ENCODE results near the gene METRN. TPM values are rescaled to one million over a fixed set of nuclear protein-coding genes. Genes with fewer than 3 reads are reported as not detected.
A peak's percentile ranks its signal among the peaks of the same experiment; 100 is the strongest.

The METRN gene
- total and polyA plus RNA-seq, 5 donors from 2014 or later: 4.6 to 24.1 (median 16.6) TPM

DNA sequence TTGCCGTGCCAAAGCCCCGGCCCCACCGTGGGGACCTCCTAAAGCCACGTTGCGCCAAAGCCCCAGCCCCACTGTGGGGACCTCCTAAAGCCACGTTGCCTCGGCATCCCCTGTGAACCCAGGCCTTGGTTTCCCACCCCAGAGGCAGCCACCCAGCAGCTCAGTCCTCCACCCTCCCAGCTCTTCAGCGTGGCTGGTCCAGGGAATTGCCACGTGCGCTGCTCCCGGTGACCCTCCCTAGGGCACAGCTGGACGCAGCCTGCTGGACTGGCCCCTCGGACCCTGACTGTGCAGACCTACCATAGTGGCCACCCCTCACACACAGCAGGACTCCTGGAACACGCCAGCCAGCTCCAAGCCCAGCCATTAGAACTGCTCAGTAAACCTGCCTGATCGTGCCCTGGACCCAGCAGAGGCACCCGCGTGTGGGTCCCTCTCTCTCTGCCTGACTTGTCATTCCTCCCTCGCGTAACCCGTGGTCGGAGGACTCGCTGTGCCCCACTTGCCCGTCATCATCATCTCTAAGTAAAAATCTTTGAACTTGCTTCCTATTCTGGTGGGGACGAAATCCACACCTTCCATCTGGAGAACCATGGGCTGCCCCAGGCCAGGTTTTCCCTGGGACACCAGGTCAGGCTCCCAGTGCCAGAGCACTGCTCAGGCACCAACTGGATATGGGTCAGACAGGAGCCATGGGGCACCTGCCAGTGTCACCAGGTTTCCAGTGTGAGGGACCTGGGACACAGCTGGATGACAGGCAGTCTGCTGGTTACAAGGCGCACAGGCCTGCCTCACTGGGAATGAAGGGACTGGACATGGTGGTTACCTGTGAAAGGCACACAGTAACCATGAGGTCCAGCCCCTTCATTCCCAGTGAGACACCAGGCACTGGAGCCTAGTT lies 20.3 kb downstream of the METRN start:
- Mint-ChIP-seq H3K27ac (no peak overlapping the region), H3K27me3 (no peaks in the 10 kb centered on the region), H3K4me1 (peaks cover 0 to 18% (median 1%) of the 10 kb centered on the region in 4 donors), H3K36me3 (peaks cover 8% of the 10 kb centered on the region), H3K9me3 (no peaks in the 10 kb centered on the region), H3K4me3 (peak overlapping the region in 1 of 4 donors; percentile 75)
- no peak for ATAC-seq (ENCODE audit: low read depth in 2 of 2)
- Histone ChIP-seq H3K4me1 (ENCODE audit: control insufficient read depth, insufficient read depth, low read length, poor library complexity, severe bottlenecking) (peaks cover 7% of the 10 kb centered on the region), H3K27me3 (ENCODE audit: control insufficient read depth, insufficient read depth, low read length) (no peaks in the 10 kb centered on the region), H3K27ac (ENCODE audit: insufficient read depth, low read length, poor library complexity, severe bottlenecking) (no peak overlapping the region), H3K36me3 (ENCODE audit: control insufficient read depth, insufficient read depth, low read length) (peaks cover 20% of the 10 kb centered on the region), H3K4me3 (ENCODE audit: low read depth, low read length) (no peak overlapping the region), H3K9me3 (ENCODE audit: control insufficient read depth in 2 of 2, low read length in 2 of 2) (no peaks in the 10 kb centered on the region)
- no peak for DNase-seq

DNA sequence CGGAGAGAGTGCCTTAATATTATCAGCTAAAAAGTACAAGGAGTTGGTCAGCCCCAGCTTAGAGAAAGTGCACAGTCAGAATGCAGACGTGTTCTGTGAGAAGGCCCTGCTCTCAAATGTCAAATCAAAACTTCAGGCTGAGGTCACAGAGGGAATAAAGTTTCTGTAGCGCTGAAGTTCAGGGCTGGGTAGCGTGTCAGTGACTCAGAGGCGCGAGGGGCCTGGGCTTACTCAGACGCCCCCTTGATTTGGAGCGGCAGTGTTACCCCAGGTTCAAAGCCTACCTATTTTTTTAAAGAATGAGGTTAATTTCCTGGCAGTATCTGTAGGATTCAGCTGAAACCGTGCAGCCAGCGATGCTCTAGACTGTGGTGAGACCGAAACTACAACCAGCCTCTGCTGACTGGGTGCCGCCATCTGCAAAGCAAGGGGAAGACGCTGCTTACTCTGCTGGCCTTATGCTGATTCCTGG lies 21.1 kb downstream of the METRN start:
- H3K27me3 ChIP-seq (ENCODE audit: control insufficient read depth, insufficient read depth, low read length): no peaks in the 10 kb centered on the region
- ATAC-seq (ENCODE audit: low read depth in 2 of 2): no peak
- Mint-ChIP-seq H3K27me3 (no peaks in the 10 kb centered on the region), H3K4me1 (peaks cover 0 to 18% (median 1%) of the 10 kb centered on the region in 4 donors), H3K27ac (no peak overlapping the region), H3K36me3 (peaks cover 8% of the 10 kb centered on the region), H3K9me3 (no peaks in the 10 kb centered on the region), H3K4me3 (peak overlapping the region in 2 of 4 donors; percentile 26 to 75)
- no peak overlapping the region for H3K27ac ChIP-seq (ENCODE audit: insufficient read depth, low read length, poor library complexity, severe bottlenecking)
- H3K4me1 ChIP-seq (ENCODE audit: control insufficient read depth, insufficient read depth, low read length, poor library complexity, severe bottlenecking): peaks cover 12% of the 10 kb centered on the region
- H3K36me3 ChIP-seq (ENCODE audit: control insufficient read depth, insufficient read depth, low read length): peaks cover 20% of the 10 kb centered on the region
- peak in 1 of 3 donors; percentile 60 for DNase-seq
- H3K4me3 ChIP-seq (ENCODE audit: low read depth, low read length): no peak overlapping the region
- H3K9me3 ChIP-seq (ENCODE audit: control insufficient read depth in 2 of 2, low read length in 2 of 2): no peaks in the 10 kb centered on the region

DNA sequence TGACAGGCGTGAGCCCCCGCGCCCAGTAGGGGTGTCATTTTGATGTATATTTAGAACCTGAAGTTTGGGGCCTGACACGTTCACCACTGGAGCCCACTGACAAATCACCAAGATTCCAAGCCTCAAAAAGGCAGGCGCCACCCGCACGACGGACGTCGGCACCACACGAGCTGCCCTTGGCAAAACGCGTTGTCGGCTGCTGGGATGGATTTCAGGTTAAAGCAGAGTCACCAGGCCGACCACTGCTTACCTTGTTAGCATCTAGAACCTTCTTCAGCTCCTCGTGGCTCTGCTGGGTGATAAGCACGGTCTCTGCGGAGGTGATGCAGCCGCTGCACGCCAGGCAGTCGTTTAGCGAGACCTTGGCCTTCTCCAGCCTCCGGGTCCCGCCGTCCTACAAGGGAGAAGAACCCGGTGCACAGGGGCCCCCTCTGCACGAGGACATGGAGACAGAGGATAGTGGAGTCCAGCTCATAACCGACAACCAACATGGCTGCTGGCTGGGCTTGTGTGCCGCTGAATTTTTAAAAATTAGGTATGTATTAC lies 22.1 kb downstream of the METRN start:
- peaks cover 8% of the 10 kb centered on the region for H3K36me3 Mint-ChIP-seq
- no peaks in the 10 kb centered on the region for H3K9me3 ChIP-seq (ENCODE audit: control insufficient read depth in 2 of 2, low read length in 2 of 2)
- no peak overlapping the region for H3K4me3 ChIP-seq (ENCODE audit: low read depth, low read length)
- H3K27ac ChIP-seq (ENCODE audit: insufficient read depth, low read length, poor library complexity, severe bottlenecking): no peak overlapping the region
- no peak for DNase-seq
- H3K9me3 Mint-ChIP-seq: no peaks in the 10 kb centered on the region
- no peak for ATAC-seq (ENCODE audit: low read depth in 2 of 2)
- peaks cover 0 to 21% (median 1%) of the 10 kb centered on the region in 4 donors for H3K4me1 Mint-ChIP-seq
- H3K27ac Mint-ChIP-seq: no peak overlapping the region
- H3K36me3 ChIP-seq (ENCODE audit: control insufficient read depth, insufficient read depth, low read length): peaks cover 20% of the 10 kb centered on the region
- H3K4me1 ChIP-seq (ENCODE audit: control insufficient read depth, insufficient read depth, low read length, poor library complexity, severe bottlenecking): peaks cover 16% of the 10 kb centered on the region
- peak overlapping the region in 2 of 4 donors; percentile 32 to 54 for H3K4me3 Mint-ChIP-seq
- H3K27me3 Mint-ChIP-seq: no peaks in the 10 kb centered on the region
- H3K27me3 ChIP-seq (ENCODE audit: control insufficient read depth, insufficient read depth, low read length): no peaks in the 10 kb centered on the region

DNA sequence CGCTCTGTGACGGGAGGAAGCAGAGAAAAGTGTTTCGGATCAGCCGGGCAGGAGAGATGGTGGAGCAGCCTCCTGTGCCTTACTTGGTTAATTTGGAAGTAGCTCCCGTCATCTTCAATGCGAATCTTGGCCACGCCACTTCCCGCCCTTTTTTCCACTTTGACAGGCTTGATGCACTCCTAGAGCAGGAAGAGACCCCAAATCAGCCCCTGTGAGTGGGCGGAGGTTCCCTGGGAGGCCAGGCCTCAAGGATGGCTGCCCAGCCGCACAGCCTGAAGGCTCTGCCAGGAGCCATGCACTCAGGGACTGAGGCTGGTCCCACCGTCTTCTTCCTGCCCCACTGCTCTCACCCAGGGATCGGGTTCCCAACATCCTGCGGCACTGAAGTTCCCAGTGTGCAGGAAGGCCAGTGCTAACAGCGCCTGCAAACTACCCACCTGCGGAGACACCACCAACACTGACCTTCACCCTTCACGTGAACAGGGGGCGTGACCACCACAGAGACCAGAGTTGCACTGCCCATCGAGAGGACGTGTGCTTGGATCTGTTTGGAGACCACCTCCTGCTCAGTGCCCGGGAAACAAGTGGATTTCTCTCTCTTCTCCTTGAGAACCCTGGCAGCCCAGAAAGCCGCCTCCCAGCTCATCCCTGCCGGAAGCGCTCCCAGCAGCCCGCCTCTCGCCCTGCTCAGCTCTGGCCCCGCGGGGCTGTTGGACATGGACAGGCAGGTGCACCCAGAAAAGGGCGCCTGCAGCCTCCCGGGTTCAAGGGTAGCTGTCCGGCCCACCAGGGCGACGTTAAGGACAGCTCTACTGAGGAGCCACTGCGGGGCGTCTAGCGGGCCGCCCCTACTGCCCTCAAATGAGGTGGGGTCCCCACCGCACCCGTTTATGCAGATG lies 24.9 kb downstream of the METRN start:
- Histone ChIP-seq H3K27ac (ENCODE audit: insufficient read depth, low read length, poor library complexity, severe bottlenecking) (no peak overlapping the region), H3K4me1 (ENCODE audit: control insufficient read depth, insufficient read depth, low read length, poor library complexity, severe bottlenecking) (peaks cover 16% of the 10 kb centered on the region), H3K27me3 (ENCODE audit: control insufficient read depth, insufficient read depth, low read length) (no peaks in the 10 kb centered on the region), H3K9me3 (ENCODE audit: control insufficient read depth in 2 of 2, low read length in 2 of 2) (no peaks in the 10 kb centered on the region), H3K4me3 (ENCODE audit: low read depth, low read length) (no peak overlapping the region), H3K36me3 (ENCODE audit: control insufficient read depth, insufficient read depth, low read length) (peaks cover 11% of the 10 kb centered on the region)
- DNase-seq (no peak), ATAC-seq (ENCODE audit: low read depth in 2 of 2) (no peak)
- Mint-ChIP-seq H3K36me3 (peaks cover 8% of the 10 kb centered on the region), H3K4me1 (peaks cover 0 to 21% (median 1%) of the 10 kb centered on the region in 4 donors), H3K27me3 (no peaks in the 10 kb centered on the region), H3K9me3 (peaks cover 0 to 2% (median 0%) of the 10 kb centered on the region in 7 donors), H3K27ac (no peak overlapping the region), H3K4me3 (peak overlapping the region; percentile 77 to 84 (median 80))

DNA sequence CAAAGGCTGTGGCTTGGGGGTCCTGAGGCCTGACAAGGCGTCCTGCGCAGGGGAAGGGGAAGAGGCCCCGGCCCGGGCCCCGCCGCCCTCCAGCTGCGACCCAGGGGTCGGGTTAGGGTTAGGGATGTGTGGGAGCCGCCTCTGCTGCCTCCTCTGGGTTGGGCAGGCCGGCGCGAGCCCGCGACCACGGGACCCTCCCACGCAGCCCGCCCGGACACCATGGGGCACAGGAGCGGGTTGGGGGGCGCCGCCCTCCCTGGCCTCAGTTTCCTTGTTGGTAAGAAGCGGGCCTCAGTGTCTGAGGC lies 25.5 kb downstream of the METRN start:
- H3K4me1 Mint-ChIP-seq: peaks cover 0 to 21% (median 0%) of the 10 kb centered on the region in 4 donors
- Histone ChIP-seq H3K4me3 (ENCODE audit: low read depth, low read length) (peak overlapping the region; percentile 18), H3K27ac (ENCODE audit: insufficient read depth, low read length, poor library complexity, severe bottlenecking) (peak overlapping the region; percentile 77), H3K4me1 (ENCODE audit: control insufficient read depth, insufficient read depth, low read length, poor library complexity, severe bottlenecking) (peaks cover 16% of the 10 kb centered on the region), H3K27me3 (ENCODE audit: control insufficient read depth, insufficient read depth, low read length) (no peaks in the 10 kb centered on the region), H3K36me3 (ENCODE audit: control insufficient read depth, insufficient read depth, low read length) (peaks cover 11% of the 10 kb centered on the region), H3K9me3 (ENCODE audit: control insufficient read depth in 2 of 2, low read length in 2 of 2) (no peaks in the 10 kb centered on the region)
- ATAC-seq (ENCODE audit: low read depth in 2 of 2) (no peak), DNase-seq (no peak)
- H3K27me3 Mint-ChIP-seq: no peaks in the 10 kb centered on the region
- H3K36me3 Mint-ChIP-seq: peaks cover 6% of the 10 kb centered on the region
- H3K27ac Mint-ChIP-seq: peak overlapping the region in 2 of 3 donors; percentile 43 to 67
- peak overlapping the region; percentile 79 to 92 (median 84) for H3K4me3 Mint-ChIP-seq
- peaks cover 0 to 2% (median 0%) of the 10 kb centered on the region in 7 donors for H3K9me3 Mint-ChIP-seq

DNA sequence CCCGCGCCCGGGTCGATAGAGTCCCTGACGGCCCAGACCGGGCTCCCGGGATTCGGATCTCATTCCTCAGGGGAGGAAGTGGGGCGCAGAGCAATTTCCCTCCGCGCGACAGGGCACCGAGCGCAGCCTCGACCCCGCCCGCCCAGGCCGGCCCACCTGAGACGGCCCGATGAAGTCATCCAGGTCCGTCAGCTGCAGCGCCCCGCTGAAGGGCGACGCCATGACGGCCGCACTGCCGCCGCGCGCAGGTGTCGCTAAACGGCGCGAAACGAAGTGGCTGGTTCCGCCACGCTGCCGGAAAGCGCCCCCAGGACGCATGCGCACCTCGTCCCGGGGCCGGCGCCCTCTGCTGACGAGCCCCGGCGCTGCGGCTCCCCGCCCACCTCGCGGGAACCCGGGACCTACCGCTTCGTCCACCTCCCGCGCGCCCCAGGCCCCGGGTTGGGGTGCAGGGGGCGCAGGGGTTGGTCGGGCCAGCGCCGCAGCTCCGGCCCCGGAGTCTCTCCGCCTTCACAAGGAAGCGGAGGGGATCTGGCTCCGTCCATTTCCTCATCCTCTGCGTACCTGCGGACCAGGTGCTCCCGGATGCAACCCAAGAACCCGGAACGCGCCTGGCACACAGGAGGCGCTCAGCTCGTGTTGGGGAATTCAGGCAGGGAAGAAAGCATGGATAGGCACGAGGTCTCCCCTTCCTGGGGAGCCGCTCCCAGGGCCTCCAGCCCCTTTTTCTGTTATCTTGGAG lies 26.0 kb downstream of the METRN start, which contains the start of gene CIAO3:
CIAO3 (minus strand) TSS at position 234 of the 742 bp plus-strand sequence; CDS start at position 222, 12 bp downstream.
- no peaks in the 10 kb centered on the region for H3K27me3 Mint-ChIP-seq
- peaks cover 0 to 2% (median 0%) of the 10 kb centered on the region in 7 donors for H3K9me3 Mint-ChIP-seq
- Histone ChIP-seq H3K4me1 (ENCODE audit: control insufficient read depth, insufficient read depth, low read length, poor library complexity, severe bottlenecking) (peaks cover 16% of the 10 kb centered on the region), H3K4me3 (ENCODE audit: low read depth, low read length) (peak within 1 kb of the TSS; percentile 53), H3K36me3 (ENCODE audit: control insufficient read depth, insufficient read depth, low read length) (peaks cover 7% of the 10 kb centered on the region), H3K27ac (ENCODE audit: insufficient read depth, low read length, poor library complexity, severe bottlenecking) (peak within 1 kb of the TSS; percentile 77), H3K9me3 (ENCODE audit: control insufficient read depth in 2 of 2, low read length in 2 of 2) (no peaks in the 10 kb centered on the region), H3K27me3 (ENCODE audit: control insufficient read depth, insufficient read depth, low read length) (no peaks in the 10 kb centered on the region)
- H3K4me1 Mint-ChIP-seq: peaks cover 0 to 19% (median 0%) of the 10 kb centered on the region in 4 donors
- peak within 1 kb of the TSS in 2 of 3 donors; percentile 43 to 67 for H3K27ac Mint-ChIP-seq
- H3K4me3 Mint-ChIP-seq: peak within 1 kb of the TSS; percentile 80 to 92 (median 84)
- DNase-seq (peak; percentile 85 to 91 (median 91)), ATAC-seq (ENCODE audit: low read depth in 2 of 2) (peak; percentile 87)
- peaks cover 4% of the 10 kb centered on the region for H3K36me3 Mint-ChIP-seq
